Neural progenitor cell (in vitro differentiated cells): Measurements from ENCODE around the gene DNER.

Experiments
- EZH2phosphoT487 ChIP-seq: fragments of 200-600 bp; sonication (generic); IDR thresholded peaks from 2 replicates; pipeline ENCODE4 v1.6.1; 2017; ENCODE audit warnings: antibody characterized with exemption
- TF ChIP-seq, protein P1 (sequence below): fragments of 200-600 bp; sonication (generic); IDR thresholded peaks from 2 replicates; pipeline ENCODE4 v1.5.1; 2017; ENCODE audit warnings: antibody characterized with exemption, mild to moderate bottlenecking

DNA sequence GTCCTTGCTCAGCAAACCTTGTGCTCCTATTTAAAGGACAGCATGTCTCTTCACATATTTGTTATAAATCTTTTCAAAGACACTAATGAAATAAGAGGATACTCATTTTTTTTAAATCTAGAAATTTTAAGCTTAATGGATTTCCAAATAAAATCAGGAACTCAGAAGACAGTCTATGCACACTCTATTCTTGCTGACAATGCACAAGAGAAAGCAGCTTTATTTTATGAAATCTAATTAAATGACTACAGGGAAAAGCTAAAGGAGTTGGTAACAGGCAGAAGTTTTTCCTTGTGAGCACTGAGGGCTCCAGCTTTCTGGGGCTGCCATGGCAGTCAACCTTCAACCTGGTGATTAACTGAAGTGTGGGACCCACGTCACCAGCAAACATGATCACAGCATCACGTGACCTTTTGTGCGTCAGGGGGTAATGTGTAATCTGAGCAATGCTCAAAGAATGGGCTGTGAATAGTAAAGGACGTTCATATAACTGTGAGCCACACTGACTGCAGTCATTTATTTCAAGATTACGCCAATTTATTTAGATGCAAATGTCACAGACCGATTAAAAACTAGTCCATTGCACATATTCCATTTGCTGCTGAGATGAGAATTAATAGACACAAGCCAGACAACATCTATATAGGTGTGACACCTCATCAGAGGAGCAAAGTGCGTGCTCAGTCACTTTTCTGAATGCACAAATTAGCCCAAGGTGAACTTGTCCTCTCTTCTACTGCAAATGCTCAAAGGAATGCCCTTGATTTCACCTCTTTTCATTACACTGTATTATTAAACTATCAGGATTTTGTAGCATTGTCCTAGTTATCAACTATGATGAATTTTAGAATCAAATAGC, 11.6 kb upstream of the DNER start:
- TF ChIP-seq, protein P1, sequence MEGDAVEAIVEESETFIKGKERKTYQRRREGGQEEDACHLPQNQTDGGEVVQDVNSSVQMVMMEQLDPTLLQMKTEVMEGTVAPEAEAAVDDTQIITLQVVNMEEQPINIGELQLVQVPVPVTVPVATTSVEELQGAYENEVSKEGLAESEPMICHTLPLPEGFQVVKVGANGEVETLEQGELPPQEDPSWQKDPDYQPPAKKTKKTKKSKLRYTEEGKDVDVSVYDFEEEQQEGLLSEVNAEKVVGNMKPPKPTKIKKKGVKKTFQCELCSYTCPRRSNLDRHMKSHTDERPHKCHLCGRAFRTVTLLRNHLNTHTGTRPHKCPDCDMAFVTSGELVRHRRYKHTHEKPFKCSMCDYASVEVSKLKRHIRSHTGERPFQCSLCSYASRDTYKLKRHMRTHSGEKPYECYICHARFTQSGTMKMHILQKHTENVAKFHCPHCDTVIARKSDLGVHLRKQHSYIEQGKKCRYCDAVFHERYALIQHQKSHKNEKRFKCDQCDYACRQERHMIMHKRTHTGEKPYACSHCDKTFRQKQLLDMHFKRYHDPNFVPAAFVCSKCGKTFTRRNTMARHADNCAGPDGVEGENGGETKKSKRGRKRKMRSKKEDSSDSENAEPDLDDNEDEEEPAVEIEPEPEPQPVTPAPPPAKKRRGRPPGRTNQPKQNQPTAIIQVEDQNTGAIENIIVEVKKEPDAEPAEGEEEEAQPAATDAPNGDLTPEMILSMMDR: no peak
- TF ChIP-seq EZH2phosphoT487: no peak
